Mesenchymal stem cell (in vitro differentiated cells and primary cell): ENCODE results near the gene PARP9.

ENCODE experiments used
- DNase-seq: peaks from one replicate; pipeline ENCODE4 v3.0.0-alpha.2; 2013
- H2AFZ ChIP-seq: one replicate; pipeline ENCODE4 v1.6.1; 2013; ENCODE audit warnings: low read depth, mild to moderate bottlenecking, control low read depth, inconsistent platforms, low read length, moderate library complexity
- H2AK5ac ChIP-seq: 2 replicates; pipeline ENCODE4 v1.6.1; 2013; ENCODE audit warnings: low read length, moderate library complexity, mild to moderate bottlenecking, inconsistent platforms; ENCODE audit not compliant: severe bottlenecking
- H2BK120ac ChIP-seq: one replicate; pipeline ENCODE4 v1.6.1; 2013; ENCODE audit warnings: low read depth, mild to moderate bottlenecking, inconsistent platforms, low read length, moderate library complexity
- H2BK12ac ChIP-seq, 2 experiments: one replicate each; pipeline ENCODE4 v1.6.1; 2013; ENCODE audit warnings: inconsistent platforms in 2 of 2, low read length in 2 of 2, mild to moderate bottlenecking in 2 of 2, moderate library complexity in 2 of 2, control low read depth in 1 of 2
- H2BK15ac ChIP-seq: one replicate; pipeline ENCODE4 v1.6.1; 2013; ENCODE audit warnings: mild to moderate bottlenecking, low read depth, inconsistent platforms; ENCODE audit not compliant: poor library complexity, severe bottlenecking
- H2BK5ac ChIP-seq: 2 replicates; pipeline ENCODE4 v1.6.1; 2013; ENCODE audit warnings: low read depth, mild to moderate bottlenecking, low read length, control low read depth, inconsistent platforms; ENCODE audit not compliant: poor library complexity, severe bottlenecking
- H3K14ac ChIP-seq, 2 experiments: one replicate each; pipeline ENCODE4 v1.6.1; 2013; ENCODE audit warnings: inconsistent platforms in 2 of 2, low read length in 2 of 2, control low read depth in 1 of 2, mild to moderate bottlenecking in 1 of 2, moderate library complexity in 1 of 2
- H3K18ac ChIP-seq, 2 experiments: one replicate each; pipeline ENCODE4 v1.6.1; 2013; ENCODE audit warnings: inconsistent platforms in 2 of 2, low read length in 2 of 2, control low read depth in 1 of 2, low read depth in 1 of 2, mild to moderate bottlenecking in 1 of 2
- H3K23ac ChIP-seq, 2 experiments: one replicate each; pipeline ENCODE4 v1.6.1; 2013; ENCODE audit warnings: inconsistent platforms in 2 of 2, low read length in 2 of 2, mild to moderate bottlenecking in 2 of 2, moderate library complexity in 2 of 2, control low read depth in 1 of 2
- H3K27ac ChIP-seq: 2 replicates; pipeline ENCODE4 v1.5.1; 2013; ENCODE audit warnings: mild to moderate bottlenecking, moderate library complexity, low read length, control low read depth, inconsistent platforms; ENCODE audit not compliant: poor library complexity, severe bottlenecking
- H3K27me3 ChIP-seq, 2 experiments: 2 replicates each; pipeline versions ENCODE4 v1.6.1 to v1.7.0; 2013; ENCODE audit warnings: low read length in 2 of 2, mild to moderate bottlenecking in 2 of 2, moderate library complexity in 2 of 2, control low read depth in 1 of 2, inconsistent platforms in 1 of 2; ENCODE audit not compliant: control insufficient read depth in 1 of 2, insufficient read depth in 1 of 2
- H3K36me3 ChIP-seq, 2 experiments: 2 replicates each; pipeline versions ENCODE4 v1.6.1 to v1.7.0; 2013; ENCODE audit warnings: low read length in 2 of 2, control low read depth in 1 of 2, inconsistent platforms in 1 of 2, low read depth in 1 of 2, mild to moderate bottlenecking in 1 of 2; ENCODE audit not compliant: insufficient read depth in 2 of 2, control insufficient read depth in 1 of 2
- H3K4ac ChIP-seq, 2 experiments: one replicate each; pipeline ENCODE4 v1.6.1; 2013; ENCODE audit warnings: inconsistent platforms in 2 of 2, low read length in 2 of 2, mild to moderate bottlenecking in 2 of 2, moderate library complexity in 2 of 2, control low read depth in 1 of 2, low read depth in 1 of 2
- H3K4me1 ChIP-seq: 2 replicates; pipeline ENCODE4 v1.6.1; 2013; ENCODE audit warnings: low read depth, low read length, control low read depth; ENCODE audit not compliant: control insufficient read depth, insufficient read depth
- H3K4me2 ChIP-seq: 2 replicates; pipeline ENCODE4 v1.6.1; 2013; ENCODE audit warnings: low read length, mild to moderate bottlenecking, inconsistent platforms; ENCODE audit not compliant: poor library complexity, severe bottlenecking
- H3K4me3 ChIP-seq, 2 experiments: 2 replicates each; pipeline versions ENCODE4 v1.5.1 to v1.7.0; 2013; ENCODE audit warnings: low read length in 2 of 2, mild to moderate bottlenecking in 2 of 2, control low read depth in 1 of 2, low read depth in 1 of 2; ENCODE audit not compliant: insufficient read depth in 1 of 2
- H3K79me1 ChIP-seq: replicated peaks from 2 replicates; pipeline ENCODE4 v1.6.1; 2013; ENCODE audit warnings: mild to moderate bottlenecking, control low read depth, low read length, inconsistent platforms; ENCODE audit not compliant: poor library complexity, severe bottlenecking
- H3K9ac ChIP-seq: 2 replicates; pipeline ENCODE4 v1.7.0; 2013; ENCODE audit warnings: mild to moderate bottlenecking, low read length, moderate library complexity
- H3K9me3 ChIP-seq: 2 replicates; pipeline ENCODE4 v1.7.0; 2013; ENCODE audit warnings: mild to moderate bottlenecking, low read length; ENCODE audit not compliant: control insufficient read depth
- H4K8ac ChIP-seq: one replicate; pipeline ENCODE4 v1.6.1; 2013; ENCODE audit warnings: inconsistent platforms, mild to moderate bottlenecking, low read length, moderate library complexity
- H4K91ac ChIP-seq: one replicate; pipeline ENCODE4 v1.6.1; 2013; ENCODE audit warnings: mild to moderate bottlenecking, low read length, inconsistent platforms
- WGBS: methylation state at CpG from one replicate; pipeline ENCODE4 v1.1.7; 2013; ENCODE audit warnings: mixed read lengths; 5-methylcytosine and 5-hydroxymethylcytosine counted together

Gene PARP9

GRCh38 chr3:122563717-122564025, 429 bp downstream of the PARP9 start:
- Histone ChIP-seq H3K27ac (peak overlapping the region; percentile 22), H3K79me1 (peaks cover 17% of the 10 kb centered on the region), H3K4me2 (peak overlapping the region; percentile 78), H2BK120ac (no peak overlapping the region), H3K23ac (no peak overlapping the region), H2BK5ac (no peak overlapping the region), H3K4ac (peak overlapping the region; percentile 42 to 59), H4K8ac (peak overlapping the region; percentile 71), H2BK12ac (peak overlapping the region in 1 of 2 experiments; percentile 51), H4K91ac (peak overlapping the region; percentile 65), H3K4me1 (peaks cover 6% of the 10 kb centered on the region), H3K4me3 (peak overlapping the region in 1 of 2 experiments; percentile 97), H2BK15ac (peak overlapping the region; percentile 77), H3K9me3 (no peaks in the 10 kb centered on the region), H3K14ac (no peak overlapping the region), H3K36me3 (peaks cover 7 to 43% of the 10 kb centered on the region in 2 experiments), H2AK5ac (no peak overlapping the region), H2AFZ (no peak overlapping the region), H3K27me3 (no peaks in the 10 kb centered on the region), H3K18ac (peak overlapping the region in 1 of 2 experiments; percentile 26), H3K9ac (peak overlapping the region; percentile 96)
- WGBS, result 100% methylated on average over 3 of the region's 5 CpGs
- DNase-seq, result peak; percentile 37

GRCh38 chr3:122562923-122563716, 980 bp downstream of the PARP9 start:
- Histone ChIP-seq H2AK5ac (no peak overlapping the region), H3K4ac (peak overlapping the region; percentile 42 to 59), H3K36me3 (peaks cover 7 to 43% of the 10 kb centered on the region in 2 experiments), H2AFZ (no peak overlapping the region), H2BK12ac (peak overlapping the region in 1 of 2 experiments; percentile 51), H3K9me3 (no peaks in the 10 kb centered on the region), H3K14ac (no peak overlapping the region), H2BK5ac (no peak overlapping the region), H3K4me1 (peaks cover 6% of the 10 kb centered on the region), H3K23ac (no peak overlapping the region), H3K27me3 (no peaks in the 10 kb centered on the region), H3K9ac (peak overlapping the region; percentile 96), H4K8ac (peak overlapping the region; percentile 71), H3K4me2 (peak overlapping the region; percentile 78), H3K18ac (peak overlapping the region; percentile 16 to 26), H3K27ac (no peak overlapping the region), H2BK120ac (no peak overlapping the region), H3K4me3 (peak overlapping the region in 1 of 2 experiments; percentile 97), H3K79me1 (peaks cover 17% of the 10 kb centered on the region), H2BK15ac (peak overlapping the region; percentile 77), H4K91ac (peak overlapping the region; percentile 65)
- no peak for DNase-seq
- WGBS, result 83% methylated on average over 5 of the region's 5 CpGs

GRCh38 chr3:122560680-122561079, 3.4 kb downstream of the PARP9 start:
- Histone ChIP-seq H3K9ac (no peak overlapping the region), H3K14ac (no peak overlapping the region), H4K8ac (no peak overlapping the region), H3K4me2 (no peak overlapping the region), H3K23ac (no peak overlapping the region), H2AFZ (no peak overlapping the region), H3K36me3 (peaks cover 6 to 45% of the 10 kb centered on the region in 2 experiments), H3K4me1 (peaks cover 6% of the 10 kb centered on the region), H3K4me3 (no peak overlapping the region), H2BK120ac (no peak overlapping the region), H3K27me3 (no peaks in the 10 kb centered on the region), H2BK5ac (no peak overlapping the region), H2BK15ac (no peak overlapping the region), H2AK5ac (no peak overlapping the region), H3K4ac (no peak overlapping the region), H3K27ac (no peak overlapping the region), H3K79me1 (peaks cover 10% of the 10 kb centered on the region), H3K9me3 (no peaks in the 10 kb centered on the region), H2BK12ac (no peak overlapping the region), H3K18ac (no peak overlapping the region), H4K91ac (no peak overlapping the region)
- peak; percentile 71 for DNase-seq
- WGBS, result 90% methylated on average over 1 of the region's 1 CpG

- WGBS, result 67% methylated on average over 3 of the region's 3 CpGs
- no peak overlapping the region for H3K4me3 ChIP-seq
Measured at GRCh38 chr3:122559906-122560305, 4.2 kb downstream of the PARP9 start.

More at GRCh38 chr3:122559906-122560305, 4.2 kb downstream of the PARP9 start:
- Histone ChIP-seq H4K91ac (no peak overlapping the region), H2BK15ac (no peak overlapping the region), H2BK5ac (no peak overlapping the region), H3K27me3 (no peaks in the 10 kb centered on the region), H2AFZ (no peak overlapping the region), H2BK120ac (no peak overlapping the region), H4K8ac (no peak overlapping the region), H3K36me3 (peaks cover 6 to 51% of the 10 kb centered on the region in 2 experiments), H3K79me1 (peaks cover 7% of the 10 kb centered on the region), H3K9ac (no peak overlapping the region), H3K14ac (no peak overlapping the region), H3K27ac (no peak overlapping the region), H3K4ac (no peak overlapping the region), H3K4me1 (peaks cover 6% of the 10 kb centered on the region), H3K4me2 (no peak overlapping the region), H3K18ac (no peak overlapping the region), H3K23ac (no peak overlapping the region), H2AK5ac (no peak overlapping the region), H3K9me3 (no peaks in the 10 kb centered on the region), H2BK12ac (no peak overlapping the region)
- no peak for DNase-seq
